ENCODE data around the gene CFAP210. TPM values are rescaled to one million over a fixed set of nuclear protein-coding genes. Genes with fewer than 3 reads are reported as not detected.
"Not testable (repeated sequence)": the region's sequence is repeated elsewhere in the genome, so short reads cannot be mapped to it uniquely, and the experiment has no call there.

The CFAP210 gene
- total RNA-seq, 1 experiment from 2014 or later, result not detected

DNA sequence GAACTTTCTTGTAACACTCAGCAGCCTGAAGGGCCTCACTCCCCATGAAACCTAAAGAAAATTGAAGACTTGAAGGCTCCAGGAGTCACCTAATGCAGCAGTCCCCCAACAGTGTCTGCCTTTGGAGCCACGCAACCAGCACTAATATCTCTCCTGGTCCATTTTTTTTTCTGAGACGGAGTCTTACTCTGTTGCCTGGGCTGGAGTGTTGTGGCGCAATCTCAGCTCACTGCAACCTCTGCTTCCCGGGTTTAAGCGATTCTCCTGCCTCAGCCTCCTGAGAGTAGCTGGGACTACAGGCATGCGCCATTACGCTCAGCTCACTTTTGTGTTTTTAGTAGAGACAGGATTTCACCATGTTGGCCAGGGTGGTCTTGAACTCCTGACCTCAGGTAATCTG lies 97.7 kb downstream of the CFAP210 start:
- DNase-seq (ENCODE audit: low read depth, low spot score); in situ Hi-C loops (cut with HindIII; ENCODE audit: low pct_unique_long_range_greater_than_20kb, low sequenced_read_pairs): not testable (repeated sequence)

Small RNAs within 50 kb of the gene (small RNA-seq; reads per million reads assigned to genes)
- gene RF00432, result 0 reads per million in 2 experiments

Other genes with a start within 250 kb of the CFAP210 start
- gene BBS5, start 214.9 kb downstream of the CFAP210 start, total RNA-seq (2014; rRNA removed; shearing (Covaris generic)), result 16.7 and 19.2 TPM in 2 replicates
- gene KLHL41, start 184.7 kb downstream of the CFAP210 start, total RNA-seq (2014; rRNA removed; shearing (Covaris generic)), result 0.98 and 1.3 TPM in 2 replicates
- gene FASTKD1, start 120.5 kb downstream of the CFAP210 start, total RNA-seq (2014; rRNA removed; shearing (Covaris generic)), result 55.7 and 59.0 TPM in 2 replicates
- 25.7 and 26.0 TPM in 2 replicates for gene PPIG, start 110.1 kb downstream of the CFAP210 start, total RNA-seq (2014; rRNA removed; shearing (Covaris generic))
- gene PHOSPHO2, start 64 bp upstream of the CFAP210 start, total RNA-seq (2014; rRNA removed; shearing (Covaris generic)), result 1.2 and 3.3 TPM in 2 replicates
- gene KLHL23, start 39.4 kb upstream of the CFAP210 start, total RNA-seq (2014; rRNA removed; shearing (Covaris generic)), result 12.4 and 20.0 TPM in 2 replicates
- 118 and 122 TPM in 2 replicates for gene SSB, start 104.5 kb upstream of the CFAP210 start, total RNA-seq (2014; rRNA removed; shearing (Covaris generic))
- gene METTL5, start 130.5 kb upstream of the CFAP210 start, total RNA-seq (2014; rRNA removed; shearing (Covaris generic)), result 44.7 and 52.2 TPM in 2 replicates
- gene UBR3, start 133.0 kb upstream of the CFAP210 start, total RNA-seq (2014; rRNA removed; shearing (Covaris generic)), result 14.7 and 16.3 TPM in 2 replicates